Astrocyte of the hippocampus (primary cell): ENCODE data around the gene LDB2.
A peak's percentile ranks its signal among the peaks of the same experiment; 100 is the strongest.
"Not testable (repeated sequence)": the region's sequence is repeated elsewhere in the genome, so short reads cannot be mapped to it uniquely, and the experiment has no call there.

Experiments used
- DNase-seq: peaks from one replicate; pipeline ENCODE4 v3.0.0; 2011; ENCODE audit warnings: low read depth, low spot score

The LDB2 gene

GRCh38 chr4:16897991-16898827 lies at the start of gene LDB2:
Gene LDB2 (minus strand): TSS chr4:16898645.
- DNase-seq: peak; percentile 87

DNA sequence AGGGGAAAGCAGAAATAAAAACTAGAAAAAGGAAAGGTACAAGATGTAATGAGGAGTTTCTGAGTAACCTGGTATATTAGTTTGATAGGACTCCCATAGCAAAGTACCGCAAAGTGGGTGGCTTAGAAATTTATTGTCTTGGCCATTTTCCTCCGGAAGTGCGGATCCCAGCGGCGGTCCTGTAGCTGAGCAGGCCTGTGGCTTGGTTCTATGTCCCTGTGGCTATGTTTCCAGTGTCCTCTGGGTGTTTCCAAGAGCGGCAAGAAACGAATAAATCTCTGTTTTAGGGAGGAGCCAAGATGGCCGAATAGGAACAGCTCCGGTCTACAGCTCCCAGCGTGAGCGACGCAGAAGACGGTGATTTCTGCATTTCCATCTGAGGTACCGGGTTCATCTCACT lies 44.0 kb upstream of the LDB2 start:
- DNase-seq: no peak

GRCh38 chr4:16939178-16939577 lies 40.7 kb upstream of the LDB2 start:
- no peak for DNase-seq

GRCh38 chr4:16938512-16939040 lies 40.1 kb upstream of the LDB2 start:
- no peak for DNase-seq

GRCh38 chr4:16931339-16932305 lies 33.2 kb upstream of the LDB2 start:
- no peak for DNase-seq

- no peak for DNase-seq
Observed at GRCh38 chr4:16926214-16926613, 27.8 kb upstream of the LDB2 start.

GRCh38 chr4:16918716-16919115 lies 20.3 kb upstream of the LDB2 start:
- not testable (repeated sequence) for DNase-seq

DNA sequence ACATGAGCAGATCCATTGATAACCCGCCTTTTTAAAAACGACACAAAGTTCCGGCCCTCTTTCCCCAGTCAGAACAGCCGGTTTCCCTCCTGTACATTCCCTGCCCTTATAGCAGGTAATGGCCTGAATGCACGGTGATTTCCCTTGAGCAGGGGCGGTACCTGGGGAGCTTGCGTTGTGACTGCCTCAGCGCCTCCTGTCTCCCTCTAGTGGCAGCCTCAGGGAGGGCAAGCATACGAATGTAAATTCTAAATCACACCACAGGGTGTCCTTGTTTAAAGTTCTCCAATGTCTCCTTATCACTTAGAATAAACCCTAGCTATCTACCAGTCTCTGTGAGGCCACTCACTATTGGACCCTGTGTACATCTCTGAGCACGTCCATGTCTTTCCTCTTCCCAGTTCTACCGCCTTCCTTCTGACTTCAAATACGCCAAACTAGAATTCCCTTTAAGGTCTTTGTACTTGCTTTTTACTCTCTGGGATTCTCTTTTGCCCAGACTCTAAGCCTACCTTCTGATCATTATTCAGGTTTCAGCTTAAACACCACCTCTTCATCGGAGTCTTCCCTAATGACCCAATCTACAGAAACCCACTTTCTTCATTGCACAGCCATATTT lies 18.4 kb upstream of the LDB2 start:
- no peak for DNase-seq

DNA sequence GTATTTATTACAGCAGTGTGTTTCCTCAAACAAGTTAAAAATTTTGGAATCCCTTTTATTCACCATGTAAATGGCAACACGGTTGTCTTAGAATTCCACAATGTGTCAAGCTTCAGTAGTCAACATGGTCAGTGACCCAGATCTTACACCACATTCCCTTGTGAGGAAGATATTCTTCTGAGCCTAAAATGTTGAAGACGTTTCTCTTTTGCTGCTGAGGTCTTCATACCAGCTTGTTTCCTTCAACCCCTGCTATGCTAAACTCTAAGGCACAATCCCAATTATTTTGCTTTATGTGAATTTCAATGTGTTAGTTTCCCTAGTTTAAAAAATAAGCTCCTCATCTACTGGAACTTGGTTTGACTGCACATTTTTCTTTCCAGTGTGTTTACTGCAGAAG lies 17.6 kb upstream of the LDB2 start:
- no peak for DNase-seq

DNA sequence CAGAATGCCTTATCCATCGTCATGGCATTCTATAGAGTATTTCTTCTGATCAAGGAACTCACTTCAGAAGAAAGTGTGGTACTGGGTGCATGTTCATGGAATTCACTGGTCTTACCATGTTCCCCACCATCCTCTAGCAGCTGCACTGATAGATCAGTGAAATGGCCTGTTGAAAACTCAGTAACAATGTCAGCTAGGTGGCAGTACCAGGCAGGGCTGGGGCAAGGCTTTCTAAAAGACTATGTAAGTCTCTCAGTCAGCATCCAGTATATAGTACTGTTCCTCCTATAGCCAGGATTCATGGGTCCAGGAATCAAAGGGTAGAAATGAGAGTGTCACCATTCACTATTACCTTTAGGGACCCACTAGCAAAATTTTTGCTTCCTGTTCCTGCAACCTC lies 15.8 kb upstream of the LDB2 start:
- no peak for DNase-seq

DNA sequence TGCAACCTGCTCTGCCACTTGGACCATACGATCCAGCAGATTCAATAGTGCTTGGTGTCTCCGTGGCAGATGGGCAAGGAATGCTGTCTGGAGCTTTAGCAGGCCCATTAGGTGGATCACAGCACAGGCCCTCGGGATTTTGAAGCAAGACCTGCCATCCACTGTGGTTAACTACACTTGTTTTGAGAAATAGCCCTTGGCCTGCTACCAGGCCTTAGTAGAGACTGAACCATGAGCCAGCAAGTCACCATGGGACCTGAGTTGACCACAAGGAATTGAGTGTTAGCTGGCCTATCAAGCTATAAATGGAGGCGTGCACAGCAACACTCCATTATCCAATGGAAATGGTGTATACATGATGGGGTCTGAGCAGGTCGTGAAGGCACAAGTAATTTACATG lies 14.5 kb upstream of the LDB2 start:
- no peak for DNase-seq

- no peak for DNase-seq
Observed at GRCh38 chr4:16909281-16909680, 10.8 kb upstream of the LDB2 start.

GRCh38 chr4:16908377-16909021 lies 10.1 kb upstream of the LDB2 start:
- DNase-seq: no peak

GRCh38 chr4:16900325-16900724 lies 1.9 kb upstream of the LDB2 start:
- DNase-seq: no peak

DNA sequence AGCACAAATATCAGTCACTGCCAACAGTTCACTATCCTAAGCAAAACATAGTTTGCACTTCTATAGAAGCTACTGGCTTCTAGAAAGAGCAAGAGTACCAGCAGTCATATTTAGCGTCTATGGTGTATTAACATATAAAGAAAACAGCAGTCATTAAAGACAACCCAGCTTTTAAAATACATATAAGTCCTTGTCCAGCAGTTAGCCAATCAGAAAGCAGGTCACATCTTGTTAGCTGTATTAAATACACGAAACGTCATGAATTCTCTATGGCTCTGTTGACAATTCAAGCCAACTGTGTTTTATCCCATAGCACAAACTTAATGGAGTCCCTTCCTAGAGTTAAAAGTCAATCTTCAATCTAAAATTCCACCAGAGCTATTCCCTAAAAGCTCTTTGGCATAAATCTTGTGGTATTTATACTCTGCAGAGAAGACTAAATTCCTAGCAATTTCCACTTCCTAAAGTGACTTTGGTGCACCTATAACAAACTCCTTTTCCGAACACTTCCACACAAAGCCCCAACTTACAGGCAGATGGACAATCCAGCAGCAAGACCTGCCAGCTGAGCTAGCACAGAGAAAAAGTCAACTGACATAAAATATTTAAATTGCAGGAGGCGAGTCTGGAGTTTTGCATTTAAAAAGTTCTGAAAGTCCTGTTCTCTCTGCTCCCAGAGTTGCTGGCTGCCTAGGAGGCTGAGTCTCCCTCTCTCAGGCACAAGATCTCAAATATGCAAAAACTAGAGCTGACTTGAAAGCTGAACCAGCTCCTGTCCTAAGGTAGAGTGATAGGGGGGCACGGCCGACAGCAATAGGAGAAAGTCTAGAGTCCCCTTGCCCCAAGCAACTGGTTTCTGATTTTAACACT lies 1.3 kb downstream of the LDB2 start:
- DNase-seq: peak; percentile 58

GRCh38 chr4:16894406-16894805 lies 4.0 kb downstream of the LDB2 start:
- DNase-seq: peak; percentile 35

- peak; percentile 67 for DNase-seq
Observed at GRCh38 chr4:16893141-16893651, 5.2 kb downstream of the LDB2 start.

- no peak for DNase-seq
Observed at GRCh38 chr4:16890651-16891050, 7.8 kb downstream of the LDB2 start.

DNA sequence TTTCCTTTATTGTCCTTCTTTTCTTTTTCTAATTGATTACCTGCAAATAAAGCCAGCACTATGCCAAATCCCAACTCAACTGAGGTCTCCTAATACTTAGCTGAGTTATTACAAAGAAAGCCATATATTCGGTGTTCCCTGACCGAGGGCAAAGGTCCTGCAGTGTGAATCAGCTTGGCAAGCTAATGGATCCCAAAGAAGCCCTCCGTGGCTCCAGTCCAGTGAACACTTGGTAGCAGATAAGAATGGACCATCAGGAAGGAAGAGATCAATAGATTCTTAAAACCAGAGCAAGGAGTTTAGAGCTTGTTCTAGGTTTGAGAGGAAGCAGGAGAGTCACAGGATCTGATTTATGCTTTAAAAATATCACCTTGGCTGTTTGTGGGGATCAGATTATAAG lies 8.5 kb downstream of the LDB2 start:
- no peak for DNase-seq

- DNase-seq: no peak
Observed at GRCh38 chr4:16887887-16888286, 10.6 kb downstream of the LDB2 start.
